ENCODE data around the gene TDRKH. TPM values are rescaled to one million over a fixed set of nuclear protein-coding genes. Genes with fewer than 3 reads are reported as not detected.

TDRKH gene
- total RNA-seq, 1 donor from 2014 or later = 21.9 TPM

DNA sequence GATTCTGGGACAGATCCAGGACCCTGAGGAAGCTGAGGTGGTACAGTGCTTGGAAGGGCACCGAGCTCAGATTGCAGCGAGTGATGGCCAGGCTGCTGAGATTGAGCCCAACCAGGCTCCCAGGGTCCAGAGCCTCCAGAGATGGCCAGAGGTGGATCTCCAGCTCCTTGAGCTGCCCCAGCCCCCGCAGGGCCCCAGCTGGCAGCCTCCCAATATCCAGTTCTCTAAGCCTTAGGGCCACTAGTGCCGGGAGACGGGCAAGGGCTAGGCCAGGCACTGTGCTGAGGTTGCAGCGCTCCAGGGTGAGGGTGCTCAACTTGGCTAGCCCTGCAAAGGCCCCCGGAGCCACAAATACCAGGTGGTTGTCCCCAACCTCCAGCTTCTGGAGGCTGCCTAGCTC, 11.5 kb upstream of the TDRKH start:
- Mint-ChIP-seq H3K36me3 (ENCODE audit: low read depth) (no peaks in the 10 kb centered on the region), H3K27me3 (ENCODE audit: low read depth) (peaks cover 32% of the 10 kb centered on the region)

DNA sequence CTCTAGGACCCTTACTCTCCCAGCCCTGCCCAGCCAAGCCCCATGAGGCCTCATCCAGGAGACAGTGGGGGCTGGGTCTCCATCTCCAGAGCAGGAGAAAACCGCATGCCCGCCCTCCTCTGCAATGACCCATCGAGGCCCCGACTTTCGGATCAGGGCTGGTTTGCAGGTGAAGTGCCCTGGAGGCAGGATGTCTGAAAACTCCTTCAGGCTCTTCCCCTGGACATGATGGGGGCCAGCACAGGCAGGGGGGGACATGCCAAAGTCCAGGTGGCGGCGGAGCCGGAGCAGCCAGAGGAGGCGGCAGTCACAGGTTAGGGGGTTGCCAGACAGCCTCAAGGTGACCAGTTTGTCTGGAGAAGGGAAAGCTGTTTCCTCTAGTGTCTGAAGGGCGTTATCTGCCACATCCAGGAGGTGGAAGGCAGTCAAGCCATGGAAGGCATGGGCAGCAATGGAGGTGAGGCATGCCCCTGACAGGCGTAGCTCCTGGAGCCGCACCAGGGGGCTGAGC, 11.1 kb upstream of the TDRKH start:
- no peaks in the 10 kb centered on the region for H3K36me3 Mint-ChIP-seq (ENCODE audit: low read depth)
- TF ChIP-seq, protein P1, sequence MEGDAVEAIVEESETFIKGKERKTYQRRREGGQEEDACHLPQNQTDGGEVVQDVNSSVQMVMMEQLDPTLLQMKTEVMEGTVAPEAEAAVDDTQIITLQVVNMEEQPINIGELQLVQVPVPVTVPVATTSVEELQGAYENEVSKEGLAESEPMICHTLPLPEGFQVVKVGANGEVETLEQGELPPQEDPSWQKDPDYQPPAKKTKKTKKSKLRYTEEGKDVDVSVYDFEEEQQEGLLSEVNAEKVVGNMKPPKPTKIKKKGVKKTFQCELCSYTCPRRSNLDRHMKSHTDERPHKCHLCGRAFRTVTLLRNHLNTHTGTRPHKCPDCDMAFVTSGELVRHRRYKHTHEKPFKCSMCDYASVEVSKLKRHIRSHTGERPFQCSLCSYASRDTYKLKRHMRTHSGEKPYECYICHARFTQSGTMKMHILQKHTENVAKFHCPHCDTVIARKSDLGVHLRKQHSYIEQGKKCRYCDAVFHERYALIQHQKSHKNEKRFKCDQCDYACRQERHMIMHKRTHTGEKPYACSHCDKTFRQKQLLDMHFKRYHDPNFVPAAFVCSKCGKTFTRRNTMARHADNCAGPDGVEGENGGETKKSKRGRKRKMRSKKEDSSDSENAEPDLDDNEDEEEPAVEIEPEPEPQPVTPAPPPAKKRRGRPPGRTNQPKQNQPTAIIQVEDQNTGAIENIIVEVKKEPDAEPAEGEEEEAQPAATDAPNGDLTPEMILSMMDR (conservative IDR thresholded peaks at IDR 0.05) = no peak
- H3K4me3 Mint-ChIP-seq = no peak overlapping the region
- no peaks in the 10 kb centered on the region for H3K9me3 Mint-ChIP-seq
- H3K4me1 Mint-ChIP-seq = peaks cover 4% of the 10 kb centered on the region
- no peak overlapping the region for H3K27ac Mint-ChIP-seq (ENCODE audit: unreplicated experiment)
- DNase-seq (ENCODE audit: low read depth, low spot score) = no peak
- H3K27me3 Mint-ChIP-seq (ENCODE audit: low read depth) = peaks cover 27% of the 10 kb centered on the region

More for the DNA sequence above, 11.5 kb upstream of the TDRKH start:
- DNase-seq (ENCODE audit: low read depth, low spot score) = no peak
- Mint-ChIP-seq H3K9me3 (no peaks in the 10 kb centered on the region), H3K4me1 (peaks cover 4% of the 10 kb centered on the region), H3K4me3 (no peak overlapping the region), H3K27ac (ENCODE audit: unreplicated experiment) (no peak overlapping the region)
- TF ChIP-seq, protein P1 (conservative IDR thresholded peaks at IDR 0.05) = no peak

DNA sequence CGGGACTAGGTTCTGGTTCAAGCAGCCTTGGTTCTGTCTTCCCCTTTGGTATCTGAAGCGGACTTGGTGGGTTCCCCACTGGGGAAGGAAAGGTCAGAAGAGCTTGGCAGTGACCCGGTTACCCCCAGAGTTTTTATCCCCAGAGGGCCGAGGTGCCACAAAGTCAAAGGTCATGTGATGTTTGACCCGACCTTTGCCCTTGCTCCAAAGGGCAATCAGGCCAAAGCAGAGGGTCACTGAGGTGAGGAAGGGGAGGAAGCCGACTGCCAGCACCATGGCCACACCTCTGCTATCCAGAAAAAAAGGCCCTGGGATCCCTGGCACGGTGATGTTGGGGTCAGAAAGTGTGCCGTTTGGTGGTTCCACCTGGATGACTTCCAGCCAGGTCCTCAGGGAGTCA, 10.5 kb upstream of the TDRKH start:
- H3K27ac Mint-ChIP-seq (ENCODE audit: unreplicated experiment) = no peak overlapping the region
- H3K4me3 Mint-ChIP-seq = no peak overlapping the region
- no peaks in the 10 kb centered on the region for H3K9me3 Mint-ChIP-seq
- no peak for DNase-seq (ENCODE audit: low read depth, low spot score)
- H3K36me3 Mint-ChIP-seq (ENCODE audit: low read depth) = no peaks in the 10 kb centered on the region
- H3K27me3 Mint-ChIP-seq (ENCODE audit: low read depth) = peaks cover 26% of the 10 kb centered on the region
- TF ChIP-seq, protein P1 (conservative IDR thresholded peaks at IDR 0.05) = no peak
- H3K4me1 Mint-ChIP-seq = peaks cover 4% of the 10 kb centered on the region

DNA sequence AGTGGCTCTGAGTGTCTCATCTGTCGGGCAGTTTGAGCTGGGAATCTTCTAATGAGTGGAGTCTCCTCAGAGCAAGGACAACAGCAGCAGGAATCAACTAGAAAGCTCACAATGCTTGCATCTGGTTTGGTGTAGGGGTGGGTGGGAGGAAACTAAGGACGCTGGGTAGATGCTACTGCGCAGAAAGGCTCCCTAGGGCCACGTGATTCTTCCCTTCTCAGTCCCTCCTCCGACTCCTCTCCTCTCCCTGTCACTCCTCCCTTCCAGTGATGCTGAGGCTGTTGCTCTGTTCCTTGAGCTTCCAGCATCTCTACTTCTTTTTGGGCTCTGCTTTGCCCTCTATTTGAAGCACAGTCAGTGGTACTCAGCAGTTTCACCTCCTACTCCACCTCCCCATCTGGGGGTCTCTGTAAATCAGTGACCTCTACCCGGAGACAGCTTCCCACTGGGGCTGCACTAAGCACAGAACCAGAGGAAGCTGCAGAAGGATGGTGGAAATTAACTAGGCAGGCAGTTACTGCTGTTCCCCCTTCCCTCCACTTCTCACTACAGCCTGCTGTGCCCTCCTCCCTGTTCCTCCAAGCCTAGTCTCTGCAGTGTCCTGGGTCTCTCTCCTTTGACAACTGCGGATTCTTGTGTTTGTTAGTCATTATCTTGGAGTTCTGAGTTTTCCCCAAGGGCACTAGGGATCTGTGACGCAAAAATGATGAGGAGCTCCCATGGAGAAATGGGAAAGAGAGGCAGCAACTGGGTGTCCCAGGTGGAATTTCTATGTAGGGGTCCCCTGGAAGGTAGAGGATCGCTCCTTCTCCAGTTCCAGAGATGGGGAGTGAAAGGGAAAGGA, 9.1 kb upstream of the TDRKH start:
- Mint-ChIP-seq H3K4me1 (peaks cover 4% of the 10 kb centered on the region), H3K36me3 (ENCODE audit: low read depth) (no peaks in the 10 kb centered on the region), H3K9me3 (no peaks in the 10 kb centered on the region), H3K4me3 (no peak overlapping the region), H3K27me3 (ENCODE audit: low read depth) (peaks cover 22% of the 10 kb centered on the region), H3K27ac (ENCODE audit: unreplicated experiment) (no peak overlapping the region)
- TF ChIP-seq, protein P1 (conservative IDR thresholded peaks at IDR 0.05) = no peak
- DNase-seq (ENCODE audit: low read depth, low spot score) = no peak

DNA sequence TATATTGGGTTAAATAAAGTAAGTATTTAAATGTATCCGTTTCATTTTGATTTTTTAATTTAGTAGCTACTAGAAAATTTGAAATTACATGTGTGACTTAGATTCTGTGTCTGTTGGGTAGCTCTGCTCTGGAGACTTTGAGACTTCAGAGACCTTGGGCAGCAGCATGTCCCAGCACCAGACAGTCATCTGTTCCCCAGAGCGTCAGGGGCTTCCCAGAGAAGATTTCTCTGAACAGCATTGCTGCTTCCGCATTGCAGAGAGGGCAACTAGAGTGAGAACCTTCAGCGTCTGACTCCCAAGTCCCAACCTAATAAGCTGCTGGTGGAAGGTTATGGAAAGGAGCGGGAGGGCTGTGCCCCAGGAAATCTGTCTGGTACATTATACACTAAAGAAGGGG, 8.3 kb upstream of the TDRKH start:
- H3K27ac Mint-ChIP-seq (ENCODE audit: unreplicated experiment) = no peak overlapping the region
- peaks cover 15% of the 10 kb centered on the region for H3K27me3 Mint-ChIP-seq (ENCODE audit: low read depth)
- no peak for DNase-seq (ENCODE audit: low read depth, low spot score)
- no peaks in the 10 kb centered on the region for H3K36me3 Mint-ChIP-seq (ENCODE audit: low read depth)
- no peaks in the 10 kb centered on the region for H3K9me3 Mint-ChIP-seq
- no peak overlapping the region for H3K4me3 Mint-ChIP-seq
- peaks cover 4% of the 10 kb centered on the region for H3K4me1 Mint-ChIP-seq
- TF ChIP-seq, protein P1 (conservative IDR thresholded peaks at IDR 0.05) = no peak

Measured in neural crest cell (in vitro differentiated cells).